HG03457 (cell line): ENCODE data around the gene HIVEP3.

Experiments used
- ATAC-seq: cut with Tn5 transposase; IDR thresholded peaks from one replicate; pipeline ENCODE4 v1.9.1; 2021; ENCODE audit warnings: moderate number of reproducible peaks; ENCODE audit not compliant: unreplicated experiment

Gene HIVEP3

DNA sequence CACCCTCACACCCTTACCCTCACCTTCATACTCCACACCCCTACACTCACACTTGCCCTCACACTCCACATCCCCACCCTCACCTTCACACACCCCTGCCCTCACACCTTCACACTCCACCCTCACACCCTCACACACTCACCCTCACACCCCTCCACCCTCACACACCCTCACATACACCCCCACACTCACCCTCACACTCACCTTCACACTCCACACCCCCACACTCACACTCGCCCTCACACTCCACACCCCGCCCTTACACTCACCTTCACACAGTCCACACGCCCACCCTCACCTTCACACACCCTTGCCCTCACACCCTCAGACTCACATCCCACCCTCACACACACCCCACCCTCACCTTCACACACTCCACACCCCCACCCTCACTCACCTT is 390.6 kb downstream of the HIVEP3 start:
- ATAC-seq, result no peak

DNA sequence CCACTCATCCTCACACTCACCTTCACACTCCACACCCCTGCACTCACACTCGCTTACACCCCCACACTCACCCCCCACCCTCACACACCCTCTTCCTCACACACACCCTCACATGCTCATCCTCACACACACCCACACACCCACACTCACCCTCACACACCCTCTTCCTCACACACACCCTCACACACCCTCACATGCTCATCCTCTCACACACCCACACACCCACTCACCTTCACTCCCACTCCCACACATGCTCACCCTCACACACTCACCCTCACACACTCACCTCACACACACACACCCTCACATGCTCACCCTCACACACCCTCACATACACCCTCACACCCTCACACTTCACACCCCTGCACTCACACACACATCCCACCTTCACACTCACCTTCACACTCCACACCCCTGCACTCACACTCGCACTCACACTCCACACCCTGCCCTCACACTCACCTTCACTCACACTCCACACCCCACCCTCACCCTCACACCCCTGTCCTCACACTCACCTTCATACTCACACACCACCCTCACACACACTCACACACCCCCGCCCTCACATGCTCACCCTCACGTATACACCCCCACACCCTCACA is 391.7 kb downstream of the HIVEP3 start:
- no peak for ATAC-seq

DNA sequence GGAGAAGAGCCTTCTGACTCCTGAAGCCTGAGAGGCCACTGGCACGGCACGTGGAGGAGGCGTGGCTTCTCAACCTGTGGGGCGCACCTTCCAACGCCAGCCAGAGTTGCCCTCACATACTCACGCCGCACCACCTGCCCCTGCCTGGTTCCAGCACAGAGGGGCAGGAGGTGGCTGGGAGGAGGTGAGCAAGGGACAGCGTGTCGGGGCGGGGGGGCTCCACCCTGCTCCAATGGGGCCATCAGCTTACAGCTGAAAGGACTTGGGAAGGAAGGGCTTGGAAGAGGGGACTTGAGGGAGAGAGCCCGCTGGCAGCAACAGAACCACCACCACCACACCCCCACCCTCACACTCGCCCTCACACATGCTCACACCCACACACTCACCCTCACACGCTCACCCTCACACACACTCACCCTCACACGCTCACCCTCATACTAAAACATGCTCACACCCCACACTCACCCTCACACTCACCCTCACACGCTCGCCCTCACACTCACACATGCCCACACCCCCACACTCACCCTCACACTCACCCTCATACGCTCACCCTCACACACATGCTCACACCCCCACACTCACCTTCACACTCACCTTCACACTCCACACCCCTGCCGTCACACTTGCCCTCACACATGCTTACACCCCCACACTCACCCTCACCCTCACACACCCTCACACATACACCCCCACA is 392.7 kb downstream of the HIVEP3 start:
- ATAC-seq, result no peak

DNA sequence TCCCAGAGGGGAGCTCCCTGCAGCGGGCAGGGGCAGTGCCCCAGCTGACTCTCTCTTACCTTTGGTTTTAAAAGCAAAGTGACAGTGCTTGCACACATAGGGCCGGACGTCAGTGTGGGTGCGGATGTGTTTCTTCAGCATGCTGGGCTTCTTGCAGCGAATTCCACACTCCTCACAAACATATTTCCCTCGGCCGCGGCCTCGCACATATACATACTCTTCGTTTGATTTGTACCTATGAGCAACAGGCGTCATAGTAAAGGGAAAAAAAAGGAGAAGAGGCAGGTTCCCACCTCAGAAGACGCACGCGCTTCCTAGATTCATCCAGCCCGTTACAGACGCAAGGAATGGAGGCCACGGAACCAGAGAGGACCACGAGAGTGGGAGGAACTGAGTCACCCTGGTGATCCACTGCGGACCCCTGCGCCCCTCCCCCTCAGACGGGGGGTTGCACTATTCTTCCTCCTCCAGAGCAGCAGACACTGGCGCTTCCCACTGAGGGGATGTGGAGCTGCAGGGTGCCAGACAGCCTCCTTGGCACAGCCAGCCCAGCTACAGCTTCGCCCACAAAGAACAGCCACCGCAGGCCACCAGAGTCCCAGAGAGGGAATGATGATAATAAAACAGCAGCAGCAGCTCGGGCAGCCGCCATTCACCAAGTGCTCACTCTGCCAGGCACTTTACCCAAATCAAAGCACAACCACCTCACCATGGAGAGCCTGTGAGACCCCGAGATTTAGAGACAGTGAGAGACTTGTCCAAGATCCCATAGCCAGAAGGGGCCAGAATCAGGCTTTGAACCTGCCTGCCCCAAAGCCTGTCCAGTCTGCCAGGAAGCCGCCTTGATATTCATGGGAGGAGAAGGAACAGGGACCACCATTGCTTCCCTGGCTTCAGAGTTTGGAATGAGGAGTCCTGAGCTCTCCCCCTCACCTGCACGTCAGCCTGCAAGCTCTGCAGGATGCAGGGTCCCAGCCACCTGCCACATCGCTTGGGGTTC is 393.7 kb downstream of the HIVEP3 start:
- ATAC-seq, result no peak

DNA sequence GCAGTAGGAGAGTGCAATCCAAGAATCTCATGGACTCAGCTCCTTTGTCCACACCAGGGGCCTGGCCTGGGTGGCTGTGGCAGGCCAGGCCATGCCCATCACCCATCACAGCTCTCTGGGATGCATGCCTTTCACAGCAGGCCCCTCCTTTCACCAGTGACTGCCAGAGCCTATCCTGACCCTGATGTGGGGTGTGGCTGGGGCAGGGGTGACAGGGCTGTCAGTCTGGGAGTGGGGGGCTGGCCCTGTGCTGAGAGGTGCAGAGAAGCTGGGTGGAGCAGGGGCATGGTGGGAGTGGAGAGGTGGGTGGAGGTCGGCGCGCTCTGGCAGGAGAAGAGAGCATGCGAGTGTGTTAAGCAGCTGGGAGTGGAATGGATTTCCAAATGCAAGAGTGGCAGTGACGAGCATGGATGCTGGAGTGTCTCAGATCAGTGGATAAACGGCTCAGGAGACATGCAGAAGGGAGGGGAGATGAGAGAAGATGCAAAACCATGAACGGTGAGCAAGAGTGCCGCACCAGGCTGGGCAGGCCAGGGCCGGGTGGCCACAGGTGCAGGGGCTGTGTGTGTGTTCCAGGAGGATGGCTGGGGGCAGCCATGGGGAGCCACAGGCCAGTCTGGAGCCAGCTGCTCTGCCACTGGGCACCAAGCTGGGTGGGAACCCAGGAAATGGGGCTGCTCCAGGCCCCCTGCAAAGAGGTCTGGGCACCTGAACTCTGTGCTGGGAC is 394.6 kb downstream of the HIVEP3 start:
- no peak for ATAC-seq

DNA sequence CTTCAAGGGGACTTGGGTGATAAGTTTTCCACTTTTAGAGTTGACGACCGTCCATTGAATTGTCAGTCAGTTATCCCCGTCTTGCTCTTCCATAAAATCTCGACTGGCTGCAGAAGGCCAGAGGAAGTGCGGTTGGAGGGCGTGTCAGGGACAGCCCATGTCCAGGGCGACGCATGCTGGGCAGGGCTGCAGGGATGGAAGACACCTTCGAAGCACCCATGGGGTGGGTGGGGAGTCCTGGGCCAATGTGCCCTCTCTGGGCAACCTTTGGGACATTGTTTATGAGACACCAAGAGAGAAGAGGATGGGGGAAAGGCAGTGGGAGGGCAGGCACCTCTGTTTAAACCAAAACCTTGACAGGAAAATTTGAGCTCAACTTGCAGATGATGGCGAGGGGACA is 395.7 kb downstream of the HIVEP3 start:
- ATAC-seq, result no peak

DNA sequence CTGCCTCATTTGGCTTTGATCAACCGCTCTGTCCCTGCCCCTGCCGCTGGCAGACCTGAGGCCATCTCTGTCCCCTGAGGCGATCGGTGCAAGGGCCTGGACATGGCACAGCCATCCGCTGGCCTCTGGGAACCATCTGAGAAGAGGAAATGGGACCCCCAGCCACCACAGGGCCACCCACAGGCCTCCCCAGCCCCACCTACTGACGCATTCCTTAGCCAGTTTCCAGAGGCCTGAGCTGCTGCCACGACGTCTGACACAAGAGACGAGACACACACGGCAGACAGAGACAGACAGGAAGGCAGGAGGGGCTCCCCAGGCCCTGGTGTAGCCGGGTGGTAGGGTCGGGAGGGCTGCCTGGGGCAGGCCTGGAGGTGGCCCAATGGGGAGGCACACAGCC is 397.0 kb downstream of the HIVEP3 start:
- no peak for ATAC-seq

DNA sequence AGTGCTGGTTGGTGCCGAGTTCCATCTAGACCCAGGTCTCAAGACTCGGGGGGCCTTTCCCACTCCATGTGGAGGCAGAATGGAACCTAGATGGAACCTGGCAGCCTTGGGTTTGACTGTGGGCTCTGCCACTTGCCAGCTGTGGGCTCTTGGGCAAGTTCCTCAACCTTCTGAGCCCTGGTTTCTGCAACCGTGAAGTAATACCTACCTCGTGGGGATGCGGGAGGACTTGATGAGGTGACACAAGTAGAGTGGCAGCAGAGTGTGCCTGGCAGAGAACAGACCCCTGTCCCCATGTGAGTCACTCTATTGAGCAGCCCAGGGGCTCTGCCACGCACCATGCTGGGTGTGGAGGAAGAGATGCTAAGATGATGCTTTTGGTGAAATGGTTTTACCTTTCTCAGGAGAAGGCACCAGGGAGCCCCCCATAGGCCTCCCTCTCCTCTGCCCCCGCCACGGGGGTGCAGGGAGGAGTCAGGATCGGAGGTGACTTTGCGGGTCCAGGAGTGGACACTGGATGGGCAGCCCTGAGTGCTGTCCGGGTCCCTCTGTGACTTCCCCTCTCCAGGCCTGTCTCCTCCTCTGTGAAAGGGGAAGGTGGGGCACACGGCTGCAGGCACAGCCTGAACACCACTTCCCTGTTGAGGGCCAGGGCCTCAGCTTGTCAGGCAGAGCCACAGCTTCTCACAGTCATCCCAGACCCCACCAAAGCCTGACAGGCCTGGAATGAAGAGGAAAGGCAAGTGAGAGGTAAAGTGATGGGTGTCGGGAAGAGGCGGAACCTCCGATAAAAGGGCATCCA is 397.6 kb downstream of the HIVEP3 start:
- ATAC-seq, result no peak

DNA sequence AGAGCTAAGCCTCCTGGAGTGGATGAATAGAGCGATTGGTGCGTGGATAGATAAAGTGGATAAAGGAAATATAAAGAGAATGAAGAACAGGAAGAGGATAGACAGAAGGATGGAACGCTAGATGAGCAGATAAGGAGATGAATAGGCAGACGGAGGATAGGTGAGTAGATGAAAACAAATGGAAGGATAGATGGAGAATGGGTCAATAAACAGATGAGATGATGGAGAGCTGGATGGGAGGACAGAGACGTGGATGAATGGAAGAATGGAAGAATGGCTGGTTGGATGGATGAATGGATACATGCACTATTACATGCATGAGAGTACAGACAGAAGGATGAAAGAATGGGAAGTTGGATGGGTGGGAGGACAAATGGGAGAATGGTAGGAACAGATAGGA is 399.1 kb downstream of the HIVEP3 start:
- no peak for ATAC-seq

DNA sequence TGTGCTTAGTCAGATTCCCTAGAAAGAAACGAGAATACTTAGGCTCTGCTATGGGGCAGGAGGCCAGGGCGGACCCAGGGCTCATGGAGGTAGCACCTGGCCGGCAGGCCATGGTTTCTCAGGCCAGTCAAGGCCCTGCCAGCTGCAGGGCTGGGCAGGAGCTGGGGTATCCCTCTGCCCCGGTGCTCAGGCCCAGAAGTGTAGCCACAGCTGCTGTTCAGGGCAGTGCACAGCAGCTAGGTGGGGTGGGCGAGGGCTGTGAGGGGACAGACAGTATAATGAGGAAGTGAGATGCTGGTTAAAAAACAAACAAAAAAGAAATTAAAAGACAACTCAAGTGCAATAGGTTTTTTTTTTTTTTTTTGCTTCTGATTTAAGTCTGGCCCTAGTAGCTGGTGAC is 400.3 kb downstream of the HIVEP3 start:
- ATAC-seq, result no peak

DNA sequence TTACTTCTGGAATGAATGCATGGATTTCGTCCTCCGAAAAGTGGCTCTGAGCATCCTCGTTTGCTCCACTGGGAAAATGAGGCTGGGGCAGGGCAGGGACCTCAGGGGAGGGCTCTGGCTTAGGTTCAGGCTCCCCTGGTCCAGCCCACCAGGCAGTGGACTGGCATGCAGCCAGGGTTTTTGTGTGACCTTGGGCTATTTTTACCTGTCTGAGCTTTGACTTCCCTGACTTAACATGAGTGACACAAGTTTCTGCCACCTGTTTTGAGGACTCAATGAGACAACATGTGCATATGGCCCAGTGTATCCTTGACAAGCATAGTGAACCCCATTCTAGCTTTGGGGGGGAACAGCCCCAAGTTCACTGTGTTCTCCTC is 401.7 kb downstream of the HIVEP3 start:
- ATAC-seq, result no peak

DNA sequence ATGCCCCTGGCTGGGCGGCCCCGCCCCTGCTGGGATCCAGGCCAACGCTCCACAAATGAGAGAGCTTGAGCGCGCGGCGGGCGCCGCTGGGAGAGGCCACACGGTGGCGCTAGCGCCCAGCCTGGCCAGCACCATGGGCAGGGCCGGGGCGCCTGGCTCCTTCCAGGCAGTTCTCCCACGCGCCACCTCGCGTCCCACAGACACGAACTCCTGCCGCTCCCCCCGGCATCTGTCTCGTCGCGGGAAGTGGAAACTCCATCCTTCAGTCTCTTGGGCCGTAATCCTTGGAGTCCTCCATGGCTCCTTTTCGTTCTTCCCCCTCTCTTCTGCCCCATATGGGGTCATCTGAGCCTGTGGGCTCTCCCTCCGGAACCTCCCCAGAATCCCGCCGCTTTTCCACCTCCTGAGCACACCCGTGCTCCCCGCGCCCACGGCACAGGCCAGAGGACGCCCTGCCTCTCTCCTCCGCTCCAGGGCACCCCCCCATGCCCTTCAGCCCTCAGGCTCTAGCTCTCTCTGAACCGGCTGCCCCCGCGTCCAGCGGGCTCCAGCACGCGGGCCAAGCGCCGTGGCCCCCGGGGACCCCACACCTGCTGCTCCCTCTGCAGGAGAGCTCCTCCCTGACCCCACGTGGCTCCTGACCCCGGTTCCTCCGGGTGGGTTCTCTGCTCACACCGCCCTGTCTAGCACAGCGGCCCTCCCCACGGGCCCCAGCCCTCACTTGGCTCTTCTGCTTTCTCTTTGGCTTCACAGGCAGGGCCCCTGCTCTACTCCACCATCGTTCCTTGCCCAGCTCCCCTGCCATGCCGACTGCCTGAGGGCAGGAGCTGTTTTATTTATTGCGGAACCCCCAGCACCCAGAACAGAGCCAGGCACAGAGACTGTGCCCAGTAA is 402.3 kb downstream of the HIVEP3 start:
- ATAC-seq, result peak; percentile 56

DNA sequence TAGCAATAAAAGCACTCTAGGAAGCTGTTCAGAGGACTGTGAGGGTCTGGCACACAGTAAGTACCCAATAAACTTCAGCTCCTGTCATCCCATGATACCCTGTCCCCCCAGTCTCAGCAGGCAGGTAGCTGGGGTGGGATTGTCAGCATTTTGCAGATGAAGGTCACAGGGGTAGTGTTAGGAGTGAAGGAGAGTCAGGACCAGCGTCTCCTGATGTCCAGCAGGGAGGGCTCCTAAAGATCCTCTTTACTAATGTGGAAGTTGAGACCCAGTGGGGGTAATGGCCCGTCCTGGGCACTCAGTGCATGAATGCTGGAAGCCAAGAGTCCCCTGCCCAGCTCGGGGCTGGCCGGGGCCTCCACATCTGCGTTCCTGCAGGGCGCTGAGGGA is 402.9 kb downstream of the HIVEP3 start:
- ATAC-seq, result no peak

DNA sequence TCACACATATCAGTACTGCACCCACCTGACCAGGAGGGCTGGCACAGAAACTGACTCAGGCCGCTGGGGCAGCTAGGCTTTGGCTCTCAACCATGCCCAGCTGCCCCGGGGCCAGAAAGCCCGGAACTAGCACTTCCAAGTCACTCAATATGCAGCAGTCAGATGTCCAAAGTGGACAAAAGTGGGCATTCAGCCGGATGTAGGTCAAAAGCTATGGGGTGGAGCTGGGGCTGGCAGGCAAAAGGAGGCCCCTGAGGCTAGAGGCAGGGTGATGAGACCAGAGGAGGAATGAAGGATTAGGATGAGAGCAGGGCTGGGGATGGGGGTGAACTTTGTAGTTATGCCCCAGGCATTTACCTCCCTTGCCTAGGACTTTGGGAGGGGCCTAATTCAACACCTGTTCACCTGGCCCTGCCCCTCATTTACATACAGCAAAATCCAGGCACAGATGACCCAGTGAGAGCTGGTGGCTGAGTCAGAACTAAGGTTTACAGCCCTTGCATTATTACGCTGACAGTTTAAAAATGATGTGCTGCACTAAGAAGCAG is 403.5 kb downstream of the HIVEP3 start:
- no peak for ATAC-seq

DNA sequence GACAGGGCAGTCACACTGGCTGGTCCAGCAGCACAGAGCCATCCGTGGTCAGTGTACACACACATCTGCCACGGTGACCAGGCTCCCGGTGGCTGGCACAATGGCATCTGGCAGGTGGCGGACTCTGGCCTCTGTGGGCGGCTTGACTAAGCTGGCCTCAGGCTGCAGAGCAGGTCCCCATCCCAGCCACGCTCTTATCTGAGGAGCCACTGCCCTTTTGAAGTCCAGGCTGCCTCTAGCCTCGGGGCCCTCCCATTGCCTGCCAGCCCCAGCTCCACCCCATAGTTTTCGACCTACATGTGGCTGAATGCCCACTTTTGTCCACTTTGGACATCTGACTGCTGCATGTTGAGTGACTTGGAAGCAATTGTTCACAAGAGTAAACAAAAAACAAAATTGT is 404.3 kb downstream of the HIVEP3 start:
- ATAC-seq, result no peak

DNA sequence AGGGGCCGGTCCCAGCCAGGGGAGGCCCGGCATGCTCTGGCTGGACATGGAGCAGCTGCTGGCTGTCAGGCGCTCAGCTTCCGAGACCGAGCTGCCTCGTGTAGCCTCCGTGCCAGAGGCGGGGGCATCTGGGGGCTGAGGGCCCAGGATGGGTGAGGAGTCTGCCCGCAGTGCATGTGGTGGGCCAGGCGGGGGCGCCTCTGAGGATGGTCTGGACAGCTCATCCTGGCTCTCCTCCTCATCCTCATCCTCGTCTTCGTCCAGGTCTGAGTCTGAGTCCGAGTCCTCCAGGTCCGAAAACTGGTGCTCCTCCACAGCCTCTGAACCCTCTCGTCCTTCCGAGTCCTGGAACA is 405.4 kb downstream of the HIVEP3 start:
- ATAC-seq, result no peak

DNA sequence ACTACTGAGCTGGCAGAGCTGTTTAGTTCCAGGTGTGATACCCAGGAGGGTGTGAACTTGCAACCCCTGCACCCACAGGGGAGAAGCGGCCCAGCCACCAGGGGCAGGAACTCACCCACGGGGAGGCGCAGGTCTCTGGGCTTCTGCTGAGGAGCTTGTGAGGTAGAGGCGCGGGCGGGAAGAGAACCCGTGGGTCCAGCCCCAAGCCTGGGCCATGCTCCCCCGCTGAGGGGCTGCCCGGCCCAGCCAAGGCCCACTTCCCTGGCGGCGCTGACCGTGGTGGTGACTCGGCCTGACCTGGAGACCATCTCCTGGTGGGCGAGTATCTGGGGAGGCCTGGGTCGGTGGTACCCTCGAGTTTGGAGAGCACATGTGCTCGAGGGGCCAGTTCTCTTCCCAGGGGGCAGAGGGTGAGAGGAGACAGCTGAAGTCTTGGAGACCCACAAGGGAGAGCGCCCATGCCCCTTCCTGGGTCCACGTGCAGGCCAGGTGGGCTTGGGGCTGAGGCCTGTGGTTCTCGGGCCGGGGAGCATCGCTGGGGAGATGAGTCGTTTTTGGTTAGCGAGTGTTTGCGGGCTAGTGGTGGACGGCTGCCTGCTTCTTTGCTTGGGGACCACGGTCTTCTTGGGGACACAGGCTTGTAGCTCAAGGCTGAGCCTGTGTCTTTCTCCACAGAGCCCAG is 405.9 kb downstream of the HIVEP3 start:
- ATAC-seq, result no peak

DNA sequence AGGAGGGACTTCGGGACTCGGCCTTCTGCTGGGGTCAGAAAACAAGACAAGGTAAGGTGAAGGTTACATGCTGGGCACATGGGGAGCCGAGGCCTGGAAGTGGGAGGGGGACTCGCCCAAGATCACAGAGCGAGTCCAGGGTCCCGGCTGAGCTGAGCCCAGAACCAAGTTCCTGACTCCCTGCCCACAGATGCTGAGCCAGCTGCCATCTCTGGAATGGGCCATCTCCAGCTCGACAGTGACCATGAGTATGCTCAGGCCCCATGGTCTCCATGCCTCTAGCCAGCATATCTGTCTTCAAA is 407.5 kb downstream of the HIVEP3 start:
- ATAC-seq, result no peak
